GM19239 (cell line): ENCODE measurements around the gene DHRSX.

Experiments used
- DNase-seq: peaks from one replicate; pipeline ENCODE4 v3.0.0; 2011; ENCODE audit warnings: low spot score; ENCODE audit not compliant: insufficient read length
- FAIRE-seq: peaks from 2 replicates; lab custom pipeline; 2011; peaks lifted over from hg19 to GRCh38; lab: Jason Lieb, UNC

The DHRSX gene

GRCh38 chrX:2188840-2189239 is 311.9 kb downstream of the DHRSX start:
- no peak for FAIRE-seq
- DNase-seq, result no peak

DNA sequence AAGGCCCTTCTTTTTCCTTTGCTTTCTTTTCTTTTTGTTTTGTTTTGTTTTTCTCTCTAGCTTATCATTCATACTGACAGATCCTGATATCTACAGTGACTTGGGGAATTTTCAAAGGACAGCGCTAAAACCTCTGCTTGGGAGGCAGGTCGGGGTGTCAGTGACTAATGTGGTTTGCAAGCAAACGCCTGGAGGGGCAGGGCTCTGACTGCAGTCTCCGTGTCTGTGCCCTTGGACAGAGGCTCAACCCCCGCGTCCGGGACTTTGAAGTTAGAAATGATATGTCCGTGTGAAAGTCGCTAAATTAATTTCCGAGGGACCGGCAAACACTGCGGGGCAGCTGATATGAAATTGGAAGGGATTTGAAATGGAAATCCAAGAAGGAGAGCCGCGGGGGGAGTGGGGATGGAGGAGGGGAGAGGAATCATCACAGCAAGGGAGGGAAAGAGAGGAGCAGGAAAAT is 312.4 kb downstream of the DHRSX start:
- no peak for DNase-seq
- FAIRE-seq, result no peak

- DNase-seq (no peak), FAIRE-seq (no peak)
Measured at GRCh38 chrX:2187352-2188115, 313.2 kb downstream of the DHRSX start.

- DNase-seq (no peak), FAIRE-seq (no peak)
Measured at GRCh38 chrX:2185341-2186082, 315.3 kb downstream of the DHRSX start.

- DNase-seq (no peak), FAIRE-seq (no peak)
Measured at GRCh38 chrX:2184089-2184488, 316.7 kb downstream of the DHRSX start.

- DNase-seq, result no peak
- no peak for FAIRE-seq
Measured at GRCh38 chrX:2183193-2183725, 317.5 kb downstream of the DHRSX start.

- FAIRE-seq (no peak), DNase-seq (no peak)
Measured at GRCh38 chrX:2177541-2177940, 323.2 kb downstream of the DHRSX start.

DNA sequence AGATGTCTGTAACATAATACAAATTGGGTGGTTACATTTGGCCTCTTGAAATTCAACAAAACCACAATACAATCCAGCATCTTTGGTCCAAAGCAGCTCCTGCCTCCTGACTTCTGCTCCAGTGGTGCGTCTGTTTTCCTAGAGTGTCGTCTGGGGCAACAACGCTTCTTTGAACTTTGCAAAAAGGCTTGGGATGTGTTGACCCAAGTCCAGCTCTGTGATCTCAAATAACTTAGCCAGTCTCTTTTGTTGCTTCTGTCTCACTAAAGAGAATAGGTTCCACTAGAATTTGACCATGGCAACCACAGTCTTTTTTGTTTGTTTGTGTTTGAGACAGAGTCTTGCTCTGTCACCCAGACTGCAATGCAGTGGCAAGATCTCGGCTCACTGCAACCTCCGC is 324.0 kb downstream of the DHRSX start:
- DNase-seq, result no peak
- FAIRE-seq, result no peak

- FAIRE-seq (no peak), DNase-seq (no peak)
Measured at GRCh38 chrX:2176274-2176673, 324.5 kb downstream of the DHRSX start.

- DNase-seq (no peak), FAIRE-seq (no peak)
Measured at GRCh38 chrX:2172359-2172758, 328.4 kb downstream of the DHRSX start.
